GM18526 (cell line): ENCODE results near the gene CST4.

ENCODE experiments used
- POLR2A ChIP-seq: IDR thresholded peaks from 3 replicates; pipeline ENCODE4 v1.6.1; 2011; ENCODE audit not compliant: insufficient read length; ENCODE audit errors: extremely low read depth

Gene CST4

DNA sequence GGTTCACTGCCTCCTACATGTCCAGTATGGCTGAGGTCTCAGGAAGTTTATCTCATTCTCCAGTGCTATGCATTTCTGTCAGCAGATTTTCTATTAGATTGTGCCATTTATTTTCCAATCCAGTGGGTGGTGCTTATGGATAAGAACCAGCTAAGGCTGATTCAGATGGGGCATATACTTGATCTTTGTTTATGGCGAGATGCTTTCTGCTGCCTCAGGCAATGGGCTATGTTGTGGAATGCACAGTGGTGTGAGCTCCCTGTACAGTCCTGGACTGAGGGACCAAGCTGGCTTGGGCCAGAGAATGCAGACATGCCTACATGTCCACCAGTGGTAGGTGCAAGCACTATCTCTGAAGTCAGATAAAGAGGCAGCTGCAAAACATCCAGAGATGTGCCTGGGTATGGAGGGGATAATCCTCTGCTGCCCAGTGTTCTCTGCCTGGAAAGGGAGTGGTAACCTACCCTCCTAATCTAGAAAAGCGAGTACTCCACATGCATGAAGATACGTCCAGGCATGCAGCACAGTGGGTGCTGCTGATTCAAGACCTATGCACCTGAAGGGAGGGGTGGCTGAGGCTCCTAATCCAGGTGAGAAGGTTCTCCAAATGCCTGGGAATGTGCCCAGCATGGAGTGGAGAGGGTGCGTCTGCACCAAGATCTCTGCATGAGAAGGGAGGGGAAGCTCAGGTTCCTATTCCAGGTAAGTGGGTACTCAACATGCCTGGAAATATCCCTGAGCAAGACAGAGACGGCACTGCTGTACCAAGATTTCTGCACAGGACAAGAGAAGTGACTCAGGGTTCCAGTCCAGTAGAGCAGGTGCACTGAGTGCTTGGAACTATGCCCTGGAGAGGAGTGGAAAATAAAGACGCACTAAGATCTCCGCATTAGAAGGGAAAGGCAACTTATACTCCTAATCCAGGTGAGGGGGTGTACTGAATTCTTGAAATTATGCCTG is 9.4 kb downstream of the CST4 start:
- no peak for TF ChIP-seq POLR2A

DNA sequence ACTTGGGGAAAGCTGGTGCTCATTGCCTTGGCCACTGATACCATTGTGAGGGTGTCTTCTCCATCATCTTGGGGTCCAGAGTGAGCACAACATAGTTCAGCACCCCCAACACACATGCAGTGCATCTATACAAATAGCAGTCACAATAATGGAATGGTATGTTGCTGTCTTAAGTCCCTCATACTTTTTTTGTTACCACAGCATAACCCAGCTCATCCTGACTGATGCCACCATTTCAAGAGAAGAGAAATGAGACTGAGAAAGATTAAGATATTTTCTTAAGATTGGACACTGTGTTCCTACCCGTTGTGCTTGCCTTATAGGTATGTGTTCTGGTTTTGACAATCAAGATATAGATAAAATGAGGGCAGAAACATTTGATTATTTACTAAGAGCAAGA is 15.6 kb downstream of the CST4 start:
- no peak for TF ChIP-seq POLR2A

DNA sequence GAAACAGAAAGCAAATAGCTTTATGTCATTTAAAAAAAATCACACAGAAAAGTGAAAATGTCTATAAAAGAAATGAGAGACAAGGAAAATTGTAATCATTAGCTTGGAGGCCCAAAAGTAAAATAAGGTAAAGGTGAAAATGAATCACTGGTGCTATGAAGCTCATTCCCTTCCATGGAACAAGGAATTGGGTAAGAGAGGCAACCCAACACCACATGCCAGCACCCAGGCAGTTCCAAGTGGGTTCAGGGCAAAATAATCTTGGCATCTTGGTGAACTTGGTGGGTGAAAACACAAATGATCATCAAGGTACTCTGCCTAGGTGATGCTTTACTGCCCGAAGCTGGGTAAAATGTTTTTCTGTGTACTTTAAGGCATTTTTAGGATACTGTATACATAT is 16.7 kb downstream of the CST4 start:
- TF ChIP-seq POLR2A, result no peak

DNA sequence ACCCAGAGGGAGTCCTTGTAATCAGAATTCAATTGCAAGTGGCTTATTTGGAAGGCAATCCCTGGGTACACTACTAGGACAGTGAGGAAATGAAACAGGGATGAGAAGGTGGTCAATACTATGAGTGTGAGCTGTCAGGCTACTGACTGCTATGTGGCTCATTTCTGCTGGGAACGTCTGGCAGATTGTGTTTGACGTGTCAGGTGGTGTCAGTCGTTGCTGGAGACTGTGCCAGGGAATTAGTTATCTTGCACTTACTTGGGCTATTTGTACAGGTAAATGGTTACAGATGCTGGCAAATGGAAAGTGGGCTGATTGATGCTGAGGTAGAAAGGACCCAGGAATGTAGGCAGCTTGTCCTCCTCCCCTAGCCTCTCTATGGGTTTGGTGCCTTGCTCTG is 17.4 kb downstream of the CST4 start:
- TF ChIP-seq POLR2A, result no peak

DNA sequence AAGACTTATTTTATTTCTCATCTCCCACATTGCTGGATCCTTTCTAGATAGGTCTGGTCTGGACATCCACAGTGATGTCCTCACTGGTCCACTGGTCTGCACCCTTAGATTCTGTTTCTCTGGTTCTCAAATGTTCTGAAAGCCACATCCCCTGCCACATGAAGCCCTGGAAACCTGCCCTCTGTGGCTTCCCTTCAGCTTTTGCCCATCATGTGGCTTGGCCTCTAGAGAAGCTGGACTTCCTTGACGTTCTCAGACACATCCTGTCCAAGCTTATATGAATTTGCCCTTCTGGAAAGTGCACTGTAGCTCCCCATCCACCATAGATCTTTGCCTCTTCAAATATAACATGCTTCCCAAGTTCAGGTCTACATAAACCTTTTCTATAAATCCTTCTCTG is 18.5 kb downstream of the CST4 start:
- no peak for TF ChIP-seq POLR2A

DNA sequence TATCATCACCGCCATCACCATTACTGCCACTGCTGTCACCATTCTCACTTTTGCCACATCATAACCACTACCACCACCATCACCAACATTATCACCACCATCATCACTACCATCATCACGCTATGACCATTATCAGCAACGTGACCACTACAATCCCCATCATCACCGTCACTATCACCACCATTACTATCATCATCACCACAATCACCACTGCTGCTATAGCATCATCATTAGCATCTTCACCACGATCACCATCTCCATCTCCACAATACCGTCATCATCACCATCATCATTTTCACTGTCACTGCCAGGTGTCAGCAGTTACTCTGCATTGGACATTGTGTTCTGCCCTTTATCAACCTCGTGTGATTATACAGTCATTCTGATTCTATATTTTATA is 19.0 kb downstream of the CST4 start:
- no peak for TF ChIP-seq POLR2A

DNA sequence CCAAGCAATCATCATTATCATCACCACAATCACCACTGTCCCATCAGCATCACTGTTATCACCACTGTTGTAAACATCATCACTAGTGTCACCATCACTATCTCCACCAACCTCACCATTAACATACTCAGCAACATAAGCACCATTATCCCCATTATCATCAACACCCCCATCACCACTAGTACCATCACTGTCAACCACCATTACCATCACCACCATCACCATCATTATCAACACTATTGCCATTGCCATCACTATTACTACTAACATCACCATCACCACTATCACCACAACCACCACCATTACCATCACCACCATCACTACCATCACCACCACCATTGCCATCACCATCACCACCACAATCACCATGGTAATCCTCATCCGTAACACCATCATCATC is 19.5 kb downstream of the CST4 start:
- TF ChIP-seq POLR2A, result no peak

DNA sequence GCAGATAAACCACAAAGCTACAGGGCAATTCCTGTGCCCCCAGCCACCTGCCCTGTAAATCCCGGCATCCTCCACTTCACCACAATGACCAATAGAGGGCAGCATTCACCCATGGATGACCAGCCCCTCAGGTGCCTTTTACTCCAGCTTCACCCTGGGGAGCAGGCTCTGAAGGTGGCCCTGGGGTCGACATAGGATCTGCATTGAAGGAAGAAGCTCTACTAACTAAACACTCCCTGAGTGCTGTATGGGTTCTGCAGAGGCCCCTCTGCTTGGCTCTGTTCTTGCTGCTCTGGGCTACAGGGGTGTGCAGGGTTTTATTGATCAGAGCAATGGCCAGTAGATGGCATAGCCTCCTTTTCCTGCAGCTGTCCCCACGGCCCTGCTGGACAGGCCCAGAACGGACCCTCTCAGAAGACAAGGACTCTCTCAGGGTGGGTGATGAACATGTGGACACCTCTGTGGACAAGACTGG is 20.3 kb downstream of the CST4 start:
- TF ChIP-seq POLR2A, result no peak

DNA sequence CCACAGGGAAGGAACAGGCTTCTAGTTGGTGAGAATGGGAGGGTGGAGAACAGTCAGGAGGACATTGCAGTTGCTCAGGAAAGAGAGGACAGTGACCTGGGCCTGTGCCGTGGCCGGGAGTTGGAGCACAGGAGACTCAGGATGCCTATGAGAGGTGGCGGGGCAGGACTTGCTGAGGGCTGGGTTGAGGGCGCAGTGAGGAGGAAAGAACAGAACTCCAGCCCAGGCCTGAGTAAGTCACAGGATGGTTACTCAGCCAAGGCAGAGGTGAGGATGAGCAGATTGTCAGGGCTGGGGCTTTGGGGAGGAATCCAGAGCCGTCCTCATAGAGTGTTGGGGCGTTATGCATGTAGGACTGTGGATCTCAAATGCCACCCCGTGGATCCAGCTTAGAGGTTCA is 21.2 kb downstream of the CST4 start:
- TF ChIP-seq POLR2A, result no peak

DNA sequence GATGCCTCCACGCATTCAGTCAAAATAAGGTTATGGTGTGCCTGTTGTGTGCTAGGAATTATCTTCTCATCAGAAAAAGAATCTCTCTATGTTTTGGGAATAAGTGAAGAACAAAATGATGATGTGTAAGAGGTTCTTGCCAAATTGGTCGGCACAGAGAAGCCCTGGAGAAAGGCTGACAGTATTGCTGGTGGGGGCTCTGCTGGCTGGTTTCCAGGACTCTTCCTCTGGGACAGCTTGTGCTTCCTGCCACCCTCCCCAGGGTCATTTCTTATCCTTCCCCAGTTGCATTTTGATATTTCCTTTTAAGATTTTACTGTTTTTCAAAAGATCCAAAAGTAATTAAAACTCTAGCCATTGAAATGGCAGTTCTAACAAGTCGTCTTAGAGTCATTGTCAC is 22.1 kb downstream of the CST4 start:
- no peak for TF ChIP-seq POLR2A

DNA sequence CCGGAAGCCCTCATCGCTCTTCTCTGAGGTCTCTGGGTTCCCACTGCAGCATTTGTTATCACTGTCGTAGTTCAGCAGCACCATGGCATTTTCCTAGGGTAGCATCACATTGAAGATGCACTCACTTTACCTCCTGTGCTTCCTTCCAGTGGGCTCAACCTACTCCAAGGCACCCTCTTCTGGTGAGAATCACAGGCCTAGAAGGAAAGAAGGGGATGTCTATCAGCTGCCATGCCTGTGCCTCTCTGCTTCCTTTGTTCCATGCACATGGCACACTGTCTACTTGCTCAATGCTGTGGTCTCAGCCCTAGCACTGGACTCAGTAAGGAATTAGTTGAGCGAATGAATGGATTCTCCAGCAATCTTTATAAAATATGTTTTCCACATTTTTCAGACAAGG is 22.6 kb downstream of the CST4 start:
- TF ChIP-seq POLR2A, result no peak

DNA sequence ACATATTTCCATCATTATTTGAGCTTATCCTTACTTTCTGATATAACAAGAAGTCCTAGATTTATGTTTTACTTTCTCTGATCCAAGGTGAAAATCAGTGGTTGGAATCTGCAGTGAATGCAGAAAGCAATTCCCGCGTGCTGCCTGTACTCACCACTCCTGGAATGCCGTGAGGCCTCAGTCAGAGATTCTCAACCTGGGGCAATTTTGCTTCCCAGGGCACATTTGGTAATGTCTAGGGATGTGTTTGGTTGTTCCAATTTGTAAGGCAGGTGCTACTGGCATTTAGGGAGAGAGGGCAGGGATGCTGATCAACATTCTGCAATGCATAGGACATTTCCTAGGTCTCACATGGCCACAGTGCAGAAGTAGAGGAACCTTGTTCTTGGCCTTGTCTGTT is 23.9 kb downstream of the CST4 start:
- TF ChIP-seq POLR2A, result no peak

DNA sequence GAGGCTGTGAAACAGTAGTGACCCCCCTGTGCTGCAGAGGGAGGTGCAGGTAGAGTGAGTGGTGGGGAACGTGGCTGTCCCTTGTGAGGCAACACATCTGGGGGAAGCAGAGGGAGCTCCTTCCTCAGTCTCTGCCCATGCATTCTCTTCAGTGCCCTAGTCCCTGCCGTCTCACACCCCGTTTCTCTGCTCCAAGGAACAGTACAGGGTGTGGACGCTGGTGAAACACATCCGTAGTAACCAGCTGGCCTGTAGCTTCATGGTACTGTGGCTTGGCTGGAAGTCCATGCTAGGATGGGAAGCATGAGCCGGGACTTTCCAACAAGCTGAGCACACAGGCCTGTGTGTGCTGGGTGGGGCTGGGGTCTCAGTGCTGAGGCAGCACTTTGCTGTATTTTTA is 25.7 kb downstream of the CST4 start:
- TF ChIP-seq POLR2A, result no peak

DNA sequence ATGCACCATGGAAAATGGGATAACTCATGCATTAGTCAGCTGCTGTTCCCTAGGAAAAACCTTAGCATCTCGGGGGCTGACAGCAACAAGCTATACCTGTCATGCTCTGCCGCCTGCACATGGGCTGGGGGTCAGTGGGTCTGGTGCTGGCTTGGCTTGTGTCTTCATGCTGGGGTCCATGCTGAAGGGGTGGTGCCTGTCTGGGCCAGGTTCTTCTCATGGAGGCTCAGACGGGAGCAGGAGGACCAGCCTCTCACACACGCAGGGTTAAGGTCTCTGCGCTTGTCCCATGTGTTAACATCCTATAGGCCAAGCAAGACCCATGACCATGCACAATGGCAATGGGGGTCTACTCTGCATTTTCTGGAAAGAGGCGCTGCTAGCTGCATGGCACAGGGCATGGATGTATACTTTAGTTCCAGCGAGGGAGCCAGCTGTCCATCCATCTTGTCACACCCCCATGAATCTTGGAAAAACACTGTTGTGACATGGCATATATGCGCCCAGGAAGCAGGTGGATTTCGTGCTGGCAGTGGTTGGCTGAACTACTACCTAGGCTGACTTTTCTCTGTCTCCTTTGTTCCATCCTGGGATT is 26.5 kb downstream of the CST4 start:
- no peak for TF ChIP-seq POLR2A

DNA sequence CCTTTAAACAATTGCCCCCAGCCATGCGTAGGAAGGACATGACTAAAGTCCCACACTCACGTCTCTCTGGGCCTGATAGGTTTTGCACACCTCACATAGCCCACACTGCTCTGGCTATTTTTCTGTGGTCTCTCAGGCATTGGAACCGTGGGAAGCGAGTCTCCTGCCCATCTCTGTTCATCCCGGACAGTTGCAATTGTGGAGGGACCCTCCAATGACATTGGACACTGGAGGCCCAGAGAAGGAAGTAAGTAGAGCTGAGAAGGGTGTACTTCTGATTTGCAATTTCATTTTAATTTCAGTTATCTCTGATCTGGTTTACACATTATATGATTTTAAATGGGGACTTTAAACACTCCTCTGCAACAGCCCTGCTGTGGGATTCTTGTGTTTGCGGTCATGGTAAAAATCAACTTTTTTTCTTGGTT is 27.8 kb downstream of the CST4 start:
- TF ChIP-seq POLR2A, result no peak
